Measurements from ENCODE around the gene XNDC1N.
"Not testable (repeated sequence)": the region's sequence is repeated elsewhere in the genome, so short reads cannot be mapped to it uniquely, and the experiment has no call there.

XNDC1N gene

GRCh38 chr11:71931245-71931602 lies 2.8 kb upstream of the XNDC1N start:
- DNase-seq: no peak

GRCh38 chr11:71930556-71931244 lies 2.3 kb upstream of the XNDC1N start:
- no peak for DNase-seq

GRCh38 chr11:71929491-71929890 lies 1.1 kb upstream of the XNDC1N start:
- no peak for DNase-seq

GRCh38 chr11:71928737-71929443 lies 496 bp upstream of the XNDC1N start, which contains the start of gene RNF121:
RNF121 (plus strand) TSS chr11:71929046; CDS start chr11:71929062, 16 bp downstream.
- peak; percentile 96 to 98 for DNase-seq

- no peak for DNase-seq
Measured at GRCh38 chr11:71917646-71918140, 10.7 kb downstream of the XNDC1N start.

- no peak for DNase-seq
Measured at GRCh38 chr11:71914617-71915189, 13.7 kb downstream of the XNDC1N start.

GRCh38 chr11:71913756-71914526 lies 14.5 kb downstream of the XNDC1N start:
- no peak for DNase-seq

GRCh38 chr11:71911986-71912340 lies 16.4 kb downstream of the XNDC1N start:
- not testable (repeated sequence) for DNase-seq

GRCh38 chr11:71911321-71911985 lies 16.9 kb downstream of the XNDC1N start:
- not testable (repeated sequence) for DNase-seq

GRCh38 chr11:71910775-71911174 lies 17.6 kb downstream of the XNDC1N start:
- not testable (repeated sequence) for DNase-seq

GRCh38 chr11:71908218-71908617 lies 20.2 kb downstream of the XNDC1N start:
- DNase-seq: no peak

- not testable (repeated sequence) for DNase-seq
Measured at GRCh38 chr11:71901137-71901536, 27.3 kb downstream of the XNDC1N start.

GRCh38 chr11:71895961-71896360 lies 32.4 kb downstream of the XNDC1N start:
- DNase-seq: no peak

- not testable (repeated sequence) for DNase-seq
Measured at GRCh38 chr11:71889181-71889872, 39.1 kb downstream of the XNDC1N start.

- not testable (repeated sequence) for DNase-seq
Measured at GRCh38 chr11:71888335-71889010, 39.9 kb downstream of the XNDC1N start.

- DNase-seq: not testable (repeated sequence)
Measured at GRCh38 chr11:71885806-71886205, 42.6 kb downstream of the XNDC1N start.
